HCT116 (cell line): ENCODE results near the gene GSDMA. TPM values are rescaled to one million over a fixed set of nuclear protein-coding genes. Genes with fewer than 3 reads are reported as not detected.

Source experiments
- microRNA-seq: library from miRNA; unstranded; fragments of <30 nt; microRNA quantifications from one replicate; pipeline ENCODE4, GENCODE V29; 2016; ENCODE audit warnings: borderline number of aligned reads
- total RNA-seq: library from RNA; stranded (reverse); gene quantifications from one replicate; pipeline ENCODE4 v1.2.1, GENCODE V29; 2021; ENCODE audit not compliant: unreplicated experiment

GSDMA gene
- total RNA-seq, 1 experiment from 2014 or later: not detected

Small RNA genes within 50 kb of the gene (microRNA-seq; reads per million reads assigned to microRNA genes)
- gene MIR6884: not detected

Other genes with a start within 250 kb of the GSDMA start
- gene MIEN1, start 232.5 kb upstream of the GSDMA start, total RNA-seq: 73.9 TPM
- gene GRB7, start 225.1 kb upstream of the GSDMA start, total RNA-seq: 51.9 TPM
- 0.30 TPM for gene IKZF3, start 98.7 kb upstream of the GSDMA start, total RNA-seq
- gene ZPBP2, start 94.8 kb upstream of the GSDMA start, total RNA-seq: not detected
- 22.2 TPM for gene GSDMB, start 44.4 kb upstream of the GSDMA start, total RNA-seq
- 46.9 TPM for gene ORMDL3, start 35.4 kb upstream of the GSDMA start, total RNA-seq
- gene LRRC3C, start 35.3 kb upstream of the GSDMA start, total RNA-seq: not detected
- gene PSMD3, start 17.8 kb downstream of the GSDMA start, total RNA-seq: 152 TPM
- not detected for gene CSF3, start 52.4 kb downstream of the GSDMA start, total RNA-seq
- 92.1 TPM for gene MED24, start 91.4 kb downstream of the GSDMA start, total RNA-seq
- 23.3 TPM for gene THRA, start 100.0 kb downstream of the GSDMA start, total RNA-seq
- gene NR1D1, start 137.6 kb downstream of the GSDMA start, total RNA-seq: 63.7 TPM
- gene MSL1, start 159.0 kb downstream of the GSDMA start, total RNA-seq: 67.2 TPM
- gene CASC3, start 177.5 kb downstream of the GSDMA start, total RNA-seq: 73.1 TPM
- gene RAPGEFL1, start 214.5 kb downstream of the GSDMA start, total RNA-seq: 9.7 TPM